Upper lobe of left lung (tissue), 4 donors: Measurements from ENCODE around the gene CCBE1.
A peak's percentile ranks its signal among the peaks of the same experiment; 100 is the strongest.

Source experiments
- POLR2AphosphoS5 ChIP-seq, 2 donors: sonication (generic); formaldehyde crosslinking; IDR thresholded peaks; one replicate each; pipeline ENCODE4 v1.5.1; 2017; ENCODE audit warnings: antibody characterized with exemption in 2 of 2
- TF ChIP-seq, protein P1 (sequence below), 6 experiments: fragments of 450-650 bp in 4 of 6; fragments of 200-600 bp in 2 of 6; sonication (generic) in 2 of 6; IDR thresholded peaks; one replicate each; pipeline ENCODE4 v1.5.1; 2016 to 2019; ENCODE audit warnings: antibody characterized with exemption in 6 of 6

DNA sequence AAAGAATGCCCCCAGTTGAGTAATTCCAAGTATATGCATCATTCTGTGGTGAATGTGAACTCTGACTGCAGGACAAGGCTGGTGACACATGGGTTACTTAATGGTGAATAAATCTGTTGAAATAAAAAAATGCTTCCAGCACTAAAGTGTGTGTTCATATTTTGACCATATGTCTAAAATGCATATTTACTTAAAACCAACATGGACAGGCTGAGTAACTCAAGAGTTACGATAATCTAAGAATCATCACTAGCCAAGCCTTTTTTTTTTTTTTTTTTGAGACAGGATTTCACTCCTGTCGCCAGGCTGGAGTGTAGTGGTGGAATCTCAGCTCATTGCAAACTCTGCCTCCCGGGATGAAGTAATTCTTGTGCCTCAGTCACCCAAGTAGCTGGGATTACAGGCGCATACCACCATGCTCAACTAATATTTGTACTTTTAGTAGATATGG is 47.1 kb upstream of the CCBE1 start:
- TF ChIP-seq, protein P1, sequence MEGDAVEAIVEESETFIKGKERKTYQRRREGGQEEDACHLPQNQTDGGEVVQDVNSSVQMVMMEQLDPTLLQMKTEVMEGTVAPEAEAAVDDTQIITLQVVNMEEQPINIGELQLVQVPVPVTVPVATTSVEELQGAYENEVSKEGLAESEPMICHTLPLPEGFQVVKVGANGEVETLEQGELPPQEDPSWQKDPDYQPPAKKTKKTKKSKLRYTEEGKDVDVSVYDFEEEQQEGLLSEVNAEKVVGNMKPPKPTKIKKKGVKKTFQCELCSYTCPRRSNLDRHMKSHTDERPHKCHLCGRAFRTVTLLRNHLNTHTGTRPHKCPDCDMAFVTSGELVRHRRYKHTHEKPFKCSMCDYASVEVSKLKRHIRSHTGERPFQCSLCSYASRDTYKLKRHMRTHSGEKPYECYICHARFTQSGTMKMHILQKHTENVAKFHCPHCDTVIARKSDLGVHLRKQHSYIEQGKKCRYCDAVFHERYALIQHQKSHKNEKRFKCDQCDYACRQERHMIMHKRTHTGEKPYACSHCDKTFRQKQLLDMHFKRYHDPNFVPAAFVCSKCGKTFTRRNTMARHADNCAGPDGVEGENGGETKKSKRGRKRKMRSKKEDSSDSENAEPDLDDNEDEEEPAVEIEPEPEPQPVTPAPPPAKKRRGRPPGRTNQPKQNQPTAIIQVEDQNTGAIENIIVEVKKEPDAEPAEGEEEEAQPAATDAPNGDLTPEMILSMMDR (IDR thresholded peaks at IDR 0.05), result no peak
- peak in 1 of 2 donors; percentile 26 for TF ChIP-seq POLR2AphosphoS5 (IDR thresholded peaks at IDR 0.05)
